ENCODE data around the gene GPR39. TPM values are rescaled to one million over a fixed set of nuclear protein-coding genes. Genes with fewer than 3 reads are reported as not detected.

The GPR39 gene
- total RNA-seq, 1 experiment from 2014 or later = 0.50 TPM

GRCh38 chr2:132593171-132593570, 176.6 kb downstream of the GPR39 start:
- no peak overlapping the region for H2AFZ ChIP-seq (ENCODE audit: low read length)
- no peak overlapping the region for H2AK5ac ChIP-seq (ENCODE audit: insufficient read length, low read length)
- DNase-seq = no peak
- no peak for TF ChIP-seq CTCF (conservative IDR thresholded peaks at IDR 0.05)
- no peak overlapping the region for H4K5ac ChIP-seq (ENCODE audit: insufficient read length, low read depth, low read length)
- no peak overlapping the region for H3K23ac ChIP-seq (ENCODE audit: insufficient read length, low read depth, low read length)
- H3K9ac ChIP-seq (ENCODE audit: extremely low read depth, insufficient read length, low read length) = no peak overlapping the region
- H2BK5ac ChIP-seq (ENCODE audit: insufficient read length, low read length) = no peak overlapping the region
- no peak overlapping the region for H2BK120ac ChIP-seq (ENCODE audit: low read depth, low read length, poor library complexity, severe bottlenecking)
- Mint-ChIP-seq H3K27ac (no peak overlapping the region), H3K27me3 (ENCODE audit: low read depth) (peaks cover 6% of the 10 kb centered on the region), H3K36me3 (ENCODE audit: insufficient read depth in 1 of 3, low read depth in 3 of 3) (peaks cover 0 to 4% (median 3%) of the 10 kb centered on the region in 3 experiments; a peak in 3 of 7 replicates), H3K9me3 (peaks cover 3 to 5% of the 10 kb centered on the region in 2 experiments; a peak in 1 of 5 replicates), H3K4me3 (no peak overlapping the region), H3K4me1 (peaks cover 26 to 39% of the 10 kb centered on the region in 2 experiments)
- H2BK20ac ChIP-seq (ENCODE audit: low read depth, low read length, poor library complexity, severe bottlenecking) = no peak overlapping the region
- no peaks in the 10 kb centered on the region for H3K9me3 ChIP-seq (ENCODE audit: control insufficient read depth, low read depth, low read length)
- no CpG with 5 or more reads among the region's 2 CpGs for WGBS (ENCODE audit: extremely low coverage, insufficient read length, low lambda C conversion rate)
- no peaks in the 10 kb centered on the region for H3K79me1 ChIP-seq (ENCODE audit: insufficient read depth, low read depth, low read length, poor library complexity, severe bottlenecking)
- no peak overlapping the region for H4K8ac ChIP-seq (replicated peaks; ENCODE audit: insufficient read length, low read depth, low read length)
- H3K27me3 ChIP-seq (ENCODE audit: insufficient read depth, low read length) = no peaks in the 10 kb centered on the region
- no peak overlapping the region for H4K91ac ChIP-seq (ENCODE audit: insufficient read length, low read depth, low read length)
- no peaks in the 10 kb centered on the region for H3K23me2 ChIP-seq (ENCODE audit: insufficient read length, low read depth, low read length, poor library complexity, severe bottlenecking)
- H3K4me2 ChIP-seq (ENCODE audit: insufficient read depth, insufficient read length, low read length) = no peak overlapping the region
- H3K4me1 ChIP-seq (ENCODE audit: insufficient read depth, low read length) = no peaks in the 10 kb centered on the region
- H3K14ac ChIP-seq (ENCODE audit: insufficient read depth, low read length) = no peak overlapping the region
- H3K56ac ChIP-seq (ENCODE audit: insufficient read length, low read depth, low read length) = no peak overlapping the region
- H3T11ph ChIP-seq (ENCODE audit: low read length) = no peak overlapping the region
- no peaks in the 10 kb centered on the region for H4K20me1 ChIP-seq (ENCODE audit: control insufficient read depth, insufficient read depth, insufficient read length)
- no peak overlapping the region for H2BK12ac ChIP-seq (ENCODE audit: insufficient read length, low read depth, low read length)
- H3K18ac ChIP-seq (ENCODE audit: insufficient read length, low read depth, low read length) = no peak overlapping the region
- no peak overlapping the region for H3K4ac ChIP-seq (ENCODE audit: low read depth, low read length)
- no peak overlapping the region for H3K27ac ChIP-seq (ENCODE audit: insufficient read length, low read depth, low read length)
- H2BK15ac ChIP-seq (ENCODE audit: low read depth, low read length) = no peak overlapping the region
- no peaks in the 10 kb centered on the region for H3K79me2 ChIP-seq (ENCODE audit: insufficient read depth, low read length)

Measured in H9 (cell line).